ENCODE measurements around the gene CDH12.
"Not testable (repeated sequence)": the region's sequence is repeated elsewhere in the genome, so short reads cannot be mapped to it uniquely, and the experiment has no call there.

Gene CDH12

GRCh38 chr5:22852807-22853660 lies at the start of gene CDH12:
Gene CDH12 (minus strand): TSS chr5:22853344.
- DNase-seq, result peak in 1 of 2 donors; percentile 0

- DNase-seq, result no peak
Measured at GRCh38 chr5:22901885-22902284, 48.7 kb upstream of the CDH12 start.

- no peak for DNase-seq
Measured at GRCh38 chr5:22900801-22901310, 47.7 kb upstream of the CDH12 start.

- no peak for DNase-seq
Measured at GRCh38 chr5:22899341-22899740, 46.2 kb upstream of the CDH12 start.

- no peak for DNase-seq
Measured at GRCh38 chr5:22896152-22896551, 43.0 kb upstream of the CDH12 start.

- no peak for DNase-seq
Measured at GRCh38 chr5:22892441-22892840, 39.3 kb upstream of the CDH12 start.

- DNase-seq, result no peak
Measured at GRCh38 chr5:22889720-22890119, 36.6 kb upstream of the CDH12 start.

GRCh38 chr5:22887566-22887965 lies 34.4 kb upstream of the CDH12 start:
- DNase-seq, result no peak

- DNase-seq, result not testable (repeated sequence)
Measured at GRCh38 chr5:22858911-22859310, 5.8 kb upstream of the CDH12 start.

GRCh38 chr5:22855824-22856223 lies 2.7 kb upstream of the CDH12 start:
- no peak for DNase-seq

- no peak for DNase-seq
Measured at GRCh38 chr5:22850981-22851380, 2.2 kb downstream of the CDH12 start.

GRCh38 chr5:22846693-22847092 lies 6.5 kb downstream of the CDH12 start:
- no peak for DNase-seq

GRCh38 chr5:22844636-22845035 lies 8.5 kb downstream of the CDH12 start:
- no peak for DNase-seq

- DNase-seq, result no peak
Measured at GRCh38 chr5:22844155-22844554, 9.0 kb downstream of the CDH12 start.

GRCh38 chr5:22842574-22842973 lies 10.6 kb downstream of the CDH12 start:
- DNase-seq, result no peak

GRCh38 chr5:22837803-22838202 lies 15.3 kb downstream of the CDH12 start:
- no peak for DNase-seq

- DNase-seq, result no peak
Measured at GRCh38 chr5:22835686-22836085, 17.5 kb downstream of the CDH12 start.

- DNase-seq, result no peak
Measured at GRCh38 chr5:22793463-22793862, 59.7 kb downstream of the CDH12 start.

- no peak for DNase-seq
Measured at GRCh38 chr5:22787807-22788206, 65.3 kb downstream of the CDH12 start.

- no peak for DNase-seq
Measured at GRCh38 chr5:22787398-22787797, 65.7 kb downstream of the CDH12 start.

GRCh38 chr5:22780756-22781155 lies 72.4 kb downstream of the CDH12 start:
- DNase-seq, result no peak

- DNase-seq, result no peak
Measured at GRCh38 chr5:22779499-22779898, 73.6 kb downstream of the CDH12 start.

- no peak for DNase-seq
Measured at GRCh38 chr5:22776285-22776684, 76.9 kb downstream of the CDH12 start.

- DNase-seq, result not testable (repeated sequence)
Measured at GRCh38 chr5:22774214-22774613, 78.9 kb downstream of the CDH12 start.

- DNase-seq, result no peak
Measured at GRCh38 chr5:22764736-22765135, 88.4 kb downstream of the CDH12 start.
